CD4-positive, alpha-beta memory T cell (primary cell): Measurements from ENCODE around the gene SKA2. TPM values are rescaled to one million over a fixed set of nuclear protein-coding genes. Genes with fewer than 3 reads are reported as not detected.
A peak's percentile ranks its signal among the peaks of the same experiment; 100 is the strongest.

Experiments
- CTCF ChIA-PET: fragments of 350-600 bp; sonication (Branson Sonifier 250); formaldehyde crosslinking; loops from one replicate; lab custom pipeline; 2021; ENCODE audit warnings: inconsistent platforms; ENCODE audit not compliant: partially characterized antibody; lab: Charles Lee
- POLR2A ChIA-PET: fragments of 350-600 bp; sonication (Branson Sonifier 250); formaldehyde crosslinking; loops from one replicate; lab custom pipeline; 2021; ENCODE audit not compliant: partially characterized antibody; lab: Charles Lee
- DNase-seq, 5 donors: peaks; one replicate each; pipeline versions ENCODE4 v3.0.0 to v3.0.0-alpha.2; 2020 to 2022; ENCODE audit warnings: mixed read lengths in 1 of 5
- H3K27ac ChIP-seq: one replicate; pipeline ENCODE4 v1.7.0; 2013; ENCODE audit warnings: low read depth, low read length
- H3K27me3 ChIP-seq: 2 replicates; pipeline ENCODE4 v1.7.0; 2013; ENCODE audit warnings: mild to moderate bottlenecking, low read length, moderate library complexity; ENCODE audit not compliant: insufficient read depth
- H3K36me3 ChIP-seq: 2 replicates; pipeline ENCODE4 v1.7.0; 2013; ENCODE audit warnings: mild to moderate bottlenecking, low read length, moderate library complexity; ENCODE audit not compliant: insufficient read depth
- H3K4me1 ChIP-seq: 2 replicates; pipeline ENCODE4 v1.7.0; 2013; ENCODE audit warnings: mild to moderate bottlenecking, low read length, moderate library complexity; ENCODE audit not compliant: insufficient read depth
- H3K4me3 ChIP-seq, 2 donors: one replicate each; pipeline ENCODE4 v1.7.0; 2013; ENCODE audit warnings: low read length in 2 of 2, mild to moderate bottlenecking in 1 of 2
- H3K9me3 ChIP-seq, 2 donors: one replicate each; pipeline ENCODE4 v1.7.0; 2013; ENCODE audit warnings: low read length in 2 of 2, control low read depth in 1 of 2; ENCODE audit not compliant: control insufficient read depth in 1 of 2
- H3K27ac Mint-ChIP-seq, 7 donors: one replicate each; pipeline ENCODE4 v1.8.0; 2020 to 2021; ENCODE audit warnings: mixed read lengths in 7 of 7, mild to moderate bottlenecking in 6 of 7, inconsistent platforms in 3 of 7, moderate library complexity in 3 of 7
- H3K27me3 Mint-ChIP-seq, 2 donors: one replicate each; pipeline ENCODE4 v1.8.0; 2020 to 2021; ENCODE audit warnings: mixed read lengths in 2 of 2
- H3K36me3 Mint-ChIP-seq, 2 donors: one replicate each; pipeline ENCODE4 v1.8.0; 2020 to 2021; ENCODE audit warnings: mixed read lengths in 2 of 2, inconsistent platforms in 1 of 2, mild to moderate bottlenecking in 1 of 2
- H3K4me1 Mint-ChIP-seq, 4 donors: one replicate each; pipeline ENCODE4 v1.8.0; 2020 to 2021; ENCODE audit warnings: mixed read lengths in 4 of 4, mild to moderate bottlenecking in 1 of 4
- H3K4me3 Mint-ChIP-seq, 8 donors: one replicate each; pipeline ENCODE4 v1.8.0; 2020 to 2021; ENCODE audit warnings: mixed read lengths in 8 of 8, mild to moderate bottlenecking in 7 of 8, moderate library complexity in 6 of 8, inconsistent platforms in 3 of 8
- H3K9me3 Mint-ChIP-seq, 8 donors: one replicate each; pipeline ENCODE4 v1.8.0; 2020 to 2021; ENCODE audit warnings: mixed read lengths in 8 of 8, mild to moderate bottlenecking in 5 of 8, inconsistent platforms in 3 of 8, moderate library complexity in 1 of 8
- intact Hi-C: fragments of 100-400 bp; cut with micrococcal nuclease; formaldehyde crosslinking; loops from one replicate; pipeline ENCODE4 v1.15.1; 2023
- polyA plus RNA-seq, 2 donors: library from polyadenylated mRNA; unstranded; fragments of 300-500 nt; fragmentation: Illumina TruSeq; gene quantifications; one replicate each; pipeline ENCODE4 v1.2.3, GENCODE V29; 2021
- total RNA-seq, 2 experiments: library from RNA; stranded (reverse); gene quantifications; one replicate each; pipeline ENCODE4 v1.2.3, GENCODE V29; 2021

Gene SKA2
- total and polyA plus RNA-seq, 4 experiments from 2014 or later, result 19.6 to 43.1 (median 29.2) TPM

GRCh38 chr17:59167571-59168001 is 12.6 kb upstream of the SKA2 start:
- H3K9me3 Mint-ChIP-seq, result no peaks in the 10 kb centered on the region
- peaks cover 4% of the 10 kb centered on the region for H3K4me1 ChIP-seq
- H3K27me3 ChIP-seq, result no peaks in the 10 kb centered on the region
- intact Hi-C loops, result no loop called here
- H3K27ac Mint-ChIP-seq, result no peak overlapping the region
- H3K27me3 Mint-ChIP-seq, result no peaks in the 10 kb centered on the region
- no peaks in the 10 kb centered on the region for H3K36me3 Mint-ChIP-seq
- no peaks in the 10 kb centered on the region for H3K36me3 ChIP-seq
- no peaks in the 10 kb centered on the region for H3K9me3 ChIP-seq
- H3K4me3 ChIP-seq, result no peak overlapping the region
- no peak overlapping the region for H3K27ac ChIP-seq
- ChIA-PET POLR2A (no interaction called here), CTCF (interaction anchor here (2.0 kb wide), 1 partner anchor 60 kb away, joined by 4 read pairs; no protein-coding TSS in a partner anchor)
- DNase-seq, result no peak
- H3K4me1 Mint-ChIP-seq, result peaks cover 3 to 6% (median 5%) of the 10 kb centered on the region in 4 donors
- no peak overlapping the region for H3K4me3 Mint-ChIP-seq

- Mint-ChIP-seq H3K9me3 (no peaks in the 10 kb centered on the region), H3K27ac (peak overlapping the region in 5 of 7 donors; percentile 31 to 72 (median 53)), H3K4me3 (peak overlapping the region in 2 of 8 donors; percentile 35 to 69), H3K27me3 (no peaks in the 10 kb centered on the region), H3K4me1 (peaks cover 3 to 10% (median 5%) of the 10 kb centered on the region in 4 donors), H3K36me3 (no peaks in the 10 kb centered on the region)
- CTCF ChIA-PET, result interaction anchor here (0.6 to 3.5 kb wide), 4 partner anchors 8 to 85 kb away, joined by 4 to 15 read pairs (median 4); partner anchors contain the start of genes PRR11 and SKA2
- POLR2A ChIA-PET, result interaction anchor here (0.6 to 0.8 kb wide), 3 partner anchors 11 to 44 kb away, joined by 3 to 5 read pairs (median 3); partner anchors contain the start of genes PRR11, SKA2 and SMG8
- H3K27me3 ChIP-seq, result no peaks in the 10 kb centered on the region
- H3K27ac ChIP-seq, result no peak overlapping the region
- H3K4me1 ChIP-seq, result peaks cover 4% of the 10 kb centered on the region
- intact Hi-C loops, result no loop called here
- peak; percentile 37 to 52 (median 46) for DNase-seq
- H3K4me3 ChIP-seq, result no peak overlapping the region
- H3K9me3 ChIP-seq, result no peaks in the 10 kb centered on the region
- no peaks in the 10 kb centered on the region for H3K36me3 ChIP-seq
Measured at GRCh38 chr17:59165933-59166342, 11.0 kb upstream of the SKA2 start.

GRCh38 chr17:59161477-59161876 is 6.5 kb upstream of the SKA2 start:
- Mint-ChIP-seq H3K36me3 (no peaks in the 10 kb centered on the region), H3K4me3 (no peak overlapping the region), H3K4me1 (peaks cover 10 to 32% (median 16%) of the 10 kb centered on the region in 4 donors), H3K27me3 (no peaks in the 10 kb centered on the region), H3K9me3 (no peaks in the 10 kb centered on the region), H3K27ac (peak overlapping the region in 1 of 7 donors; percentile 12)
- CTCF ChIA-PET, result no interaction called here
- POLR2A ChIA-PET, result interaction anchor here (0.7 kb wide), 1 partner anchor 47 kb away, joined by 4 read pairs; no protein-coding TSS in a partner anchor
- Histone ChIP-seq H3K4me1 (peaks cover 24% of the 10 kb centered on the region), H3K4me3 (no peak overlapping the region), H3K27me3 (no peaks in the 10 kb centered on the region), H3K9me3 (no peaks in the 10 kb centered on the region), H3K27ac (no peak overlapping the region), H3K36me3 (no peaks in the 10 kb centered on the region)
- intact Hi-C loops, result no loop called here
- no peak for DNase-seq

GRCh38 chr17:59160157-59161025 is 5.4 kb upstream of the SKA2 start:
- H3K27me3 Mint-ChIP-seq, result no peaks in the 10 kb centered on the region
- no peaks in the 10 kb centered on the region for H3K36me3 ChIP-seq
- POLR2A ChIA-PET, result no interaction called here
- H3K4me3 Mint-ChIP-seq, result peak overlapping the region; percentile 9 to 72 (median 59)
- CTCF ChIA-PET, result no interaction called here
- H3K36me3 Mint-ChIP-seq, result no peaks in the 10 kb centered on the region
- peaks cover 9 to 26% (median 14%) of the 10 kb centered on the region in 4 donors for H3K4me1 Mint-ChIP-seq
- H3K27ac ChIP-seq, result peak overlapping the region; percentile 36
- peak overlapping the region; percentile 21 to 38 for H3K4me3 ChIP-seq
- intact Hi-C loops, result no loop called here
- DNase-seq, result peak in 2 of 5 donors; percentile 13 to 28
- H3K9me3 ChIP-seq, result no peaks in the 10 kb centered on the region
- H3K27ac Mint-ChIP-seq, result peak overlapping the region; percentile 23 to 92 (median 74)
- H3K27me3 ChIP-seq, result no peaks in the 10 kb centered on the region
- H3K4me1 ChIP-seq, result peaks cover 27% of the 10 kb centered on the region
- H3K9me3 Mint-ChIP-seq, result no peaks in the 10 kb centered on the region

GRCh38 chr17:59155439-59156177 is 622 bp upstream of the SKA2 start, which contains the start of gene PRR11:
Gene PRR11 (plus strand): TSS chr17:59155746. CDS start chr17:59169753, 14,007 bp downstream.
- ChIA-PET POLR2A (interaction anchor here (0.6 to 2.7 kb wide), 17 partner anchors 10 to 1521 kb away, joined by 3 to 28 read pairs (median 4); partner anchors contain the start of genes SMG8 and TRIM37), CTCF (interaction anchor here (0.6 to 2.1 kb wide), 6 partner anchors 9 to 641 kb away, joined by 3 to 15 read pairs (median 3); partner anchors contain the start of gene MTMR4)
- Mint-ChIP-seq H3K9me3 (no peaks in the 10 kb centered on the region), H3K4me3 (no peak within 1 kb of the TSS), H3K27me3 (no peaks in the 10 kb centered on the region), H3K27ac (no peak within 1 kb of the TSS), H3K36me3 (peaks cover 0 to 2% of the 10 kb centered on the region in 2 donors), H3K4me1 (peaks cover 25 to 53% (median 39%) of the 10 kb centered on the region in 4 donors)
- H3K36me3 ChIP-seq, result no peaks in the 10 kb centered on the region
- H3K4me3 ChIP-seq, result peak within 1 kb of the TSS; percentile 93 to 98
- no peaks in the 10 kb centered on the region for H3K9me3 ChIP-seq
- DNase-seq, result peak in 3 of 5 donors; percentile 98 to 99 (median 99)
- peaks cover 60% of the 10 kb centered on the region for H3K4me1 ChIP-seq
- H3K27ac ChIP-seq, result peak within 1 kb of the TSS; percentile 65
- intact Hi-C loops, result loop anchor here (1.0 to 5.0 kb wide), 6 partner anchors 49 to 1148 kb away; partner anchors contain the start of genes GDPD1, MKS1, SMG8 and SRSF1
- H3K27me3 ChIP-seq, result no peaks in the 10 kb centered on the region

- POLR2A ChIA-PET, result interaction anchor here (1.1 to 2.7 kb wide), 9 partner anchors 8 to 810 kb away, joined by 3 to 17 read pairs (median 6); partner anchors contain the start of genes CLTC and SMG8
- Histone ChIP-seq H3K27ac (peak overlapping the region; percentile 65), H3K27me3 (no peaks in the 10 kb centered on the region), H3K9me3 (no peaks in the 10 kb centered on the region), H3K4me1 (peaks cover 59% of the 10 kb centered on the region), H3K4me3 (peak overlapping the region; percentile 93 to 98), H3K36me3 (no peaks in the 10 kb centered on the region)
- intact Hi-C loops, result loop anchor here (2.0 kb wide), 2 partner anchors 66 to 936 kb away; partner anchors contain the start of genes GDPD1 and MKS1
- CTCF ChIA-PET, result interaction anchor here (0.9 to 2.1 kb wide), 4 partner anchors 11 to 640 kb away, joined by 3 to 15 read pairs (median 4); partner anchors contain the start of genes MTMR4 and TRIM37
- DNase-seq, result peak in 2 of 5 donors; percentile 23 to 57
- no peaks in the 10 kb centered on the region for H3K9me3 Mint-ChIP-seq
- H3K4me1 Mint-ChIP-seq, result peaks cover 28 to 51% (median 40%) of the 10 kb centered on the region in 4 donors
- H3K27ac Mint-ChIP-seq, result no peak overlapping the region
- no peak overlapping the region for H3K4me3 Mint-ChIP-seq
- no peaks in the 10 kb centered on the region for H3K27me3 Mint-ChIP-seq
- peaks cover 0 to 2% of the 10 kb centered on the region in 2 donors for H3K36me3 Mint-ChIP-seq
Measured at GRCh38 chr17:59154292-59154720, 680 bp downstream of the SKA2 start.
